Mucosa of descending colon (tissue), 3 donors: ENCODE measurements around the gene NHSL2. TPM values are rescaled to one million over a fixed set of nuclear protein-coding genes. Genes with fewer than 3 reads are reported as not detected.

Experiments
- ATAC-seq: fragments of 200-7000 bp; cut with Tn5 transposase; one replicate; pipeline ENCODE4 v1.9.1; 2020; ENCODE audit warnings: mild to moderate bottlenecking, moderate library complexity
- DNase-seq, 3 donors: peaks; one replicate each; pipeline ENCODE4 v3.0.0-alpha.2; 2020
- H3K36me3 ChIP-seq: fragments of 200-600 bp; one replicate; pipeline ENCODE4 v1.8.0; 2021; ENCODE audit warnings: low read depth, mild to moderate bottlenecking
- H3K4me1 ChIP-seq: fragments of 200-600 bp; one replicate; pipeline ENCODE4 v1.8.0; 2021; ENCODE audit warnings: low read depth, mild to moderate bottlenecking
- H3K4me3 ChIP-seq: fragments of 200-600 bp; one replicate; pipeline ENCODE4 v1.8.0; 2021; ENCODE audit warnings: mild to moderate bottlenecking
- H3K9me3 ChIP-seq: fragments of 200-600 bp; one replicate; pipeline ENCODE4 v1.8.0; 2021; ENCODE audit warnings: mild to moderate bottlenecking
- intact Hi-C, 2 donors: fragments of 100-400 bp; cut with DNase I in 1 of 2; cut with micrococcal nuclease in 1 of 2; formaldehyde crosslinking; loops; one replicate each; pipeline versions ENCODE4 v1.11.0 to v1.11.1; 2022; cut with DNase I, micrococcal nuclease
- total RNA-seq, 3 donors: library from RNA; stranded (reverse); fragmentation: NEBNext Ultra II Directional in 2 of 3; extraction: Animal tissue kit (Norgen Biotek cat#: 25700) in 2 of 3; gene quantifications; one replicate each; pipeline versions ENCODE4 v1.2.1 to v1.2.4, GENCODE V29; 2021 to 2023
- TF ChIP-seq, protein P1 (sequence below): fragments of 200-600 bp; IDR thresholded peaks from one replicate; pipeline ENCODE4 v1.8.0; 2022; ENCODE audit warnings: antibody characterized with exemption, mild to moderate bottlenecking
- donor health status: DM: no; HTN: no; CAD: no; lungs with moderate emphysema.
- donor health status: DM: no; HTN: no; CAD: no.
- donor health status: DM: no; HTN: yes; CAD: no.

The NHSL2 gene
- total RNA-seq, 3 donors from 2014 or later, result 1.2 to 11.8 (median 4.8) TPM

DNA sequence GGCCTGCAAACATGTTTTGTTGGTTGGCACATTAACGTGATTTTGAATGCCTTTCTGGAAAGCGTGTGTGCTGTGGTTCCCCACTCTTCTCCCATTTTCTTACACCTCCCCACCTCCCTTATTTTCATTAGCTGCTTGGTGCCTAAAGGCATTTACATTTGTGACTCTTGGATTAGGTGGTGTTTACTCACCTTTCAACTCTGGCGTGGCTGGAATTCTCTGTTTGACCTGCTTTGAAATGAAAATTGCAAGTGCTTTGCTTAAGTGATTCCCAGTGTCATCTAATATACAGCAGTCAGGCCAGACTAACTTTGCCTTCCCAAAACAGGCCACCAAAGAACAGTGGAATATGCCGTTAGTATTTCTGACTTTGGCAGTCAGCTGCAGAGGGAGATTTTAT is 80.5 kb downstream of the NHSL2 start:
- H3K9me3 ChIP-seq, result no peaks in the 10 kb centered on the region
- intact Hi-C loops, result no loop called here
- no peaks in the 10 kb centered on the region for H3K36me3 ChIP-seq
- TF ChIP-seq, protein P1, sequence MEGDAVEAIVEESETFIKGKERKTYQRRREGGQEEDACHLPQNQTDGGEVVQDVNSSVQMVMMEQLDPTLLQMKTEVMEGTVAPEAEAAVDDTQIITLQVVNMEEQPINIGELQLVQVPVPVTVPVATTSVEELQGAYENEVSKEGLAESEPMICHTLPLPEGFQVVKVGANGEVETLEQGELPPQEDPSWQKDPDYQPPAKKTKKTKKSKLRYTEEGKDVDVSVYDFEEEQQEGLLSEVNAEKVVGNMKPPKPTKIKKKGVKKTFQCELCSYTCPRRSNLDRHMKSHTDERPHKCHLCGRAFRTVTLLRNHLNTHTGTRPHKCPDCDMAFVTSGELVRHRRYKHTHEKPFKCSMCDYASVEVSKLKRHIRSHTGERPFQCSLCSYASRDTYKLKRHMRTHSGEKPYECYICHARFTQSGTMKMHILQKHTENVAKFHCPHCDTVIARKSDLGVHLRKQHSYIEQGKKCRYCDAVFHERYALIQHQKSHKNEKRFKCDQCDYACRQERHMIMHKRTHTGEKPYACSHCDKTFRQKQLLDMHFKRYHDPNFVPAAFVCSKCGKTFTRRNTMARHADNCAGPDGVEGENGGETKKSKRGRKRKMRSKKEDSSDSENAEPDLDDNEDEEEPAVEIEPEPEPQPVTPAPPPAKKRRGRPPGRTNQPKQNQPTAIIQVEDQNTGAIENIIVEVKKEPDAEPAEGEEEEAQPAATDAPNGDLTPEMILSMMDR, result no peak
- no peak overlapping the region for H3K4me3 ChIP-seq
- no peaks in the 10 kb centered on the region for H3K4me1 ChIP-seq
- DNase-seq (no peak), ATAC-seq (no peak)

DNA sequence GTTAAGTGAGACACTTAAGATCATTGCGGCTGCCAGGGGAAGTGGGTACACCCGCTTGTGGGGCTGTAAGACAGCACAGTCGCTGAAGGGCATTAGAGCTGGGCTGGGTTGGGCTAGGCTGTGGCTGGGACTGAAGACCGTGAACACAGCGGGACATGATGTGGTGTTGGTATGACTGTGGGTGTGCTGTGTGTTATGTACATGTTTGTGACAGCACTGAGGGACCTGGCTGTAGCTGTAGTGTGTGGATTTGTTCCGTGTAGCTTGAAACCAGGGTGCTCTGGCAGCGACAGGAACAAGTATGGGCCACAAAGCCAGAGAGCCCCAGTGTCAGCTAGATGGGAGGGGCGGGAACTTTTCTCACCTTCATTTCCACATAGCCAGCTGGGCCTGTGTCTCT is 82.1 kb downstream of the NHSL2 start:
- Histone ChIP-seq H3K4me3 (no peak overlapping the region), H3K9me3 (no peaks in the 10 kb centered on the region), H3K4me1 (no peaks in the 10 kb centered on the region), H3K36me3 (no peaks in the 10 kb centered on the region)
- DNase-seq, result no peak
- ATAC-seq, result peak; percentile 51
- intact Hi-C loops, result no loop called here
- TF ChIP-seq, protein P1, result no peak

DNA sequence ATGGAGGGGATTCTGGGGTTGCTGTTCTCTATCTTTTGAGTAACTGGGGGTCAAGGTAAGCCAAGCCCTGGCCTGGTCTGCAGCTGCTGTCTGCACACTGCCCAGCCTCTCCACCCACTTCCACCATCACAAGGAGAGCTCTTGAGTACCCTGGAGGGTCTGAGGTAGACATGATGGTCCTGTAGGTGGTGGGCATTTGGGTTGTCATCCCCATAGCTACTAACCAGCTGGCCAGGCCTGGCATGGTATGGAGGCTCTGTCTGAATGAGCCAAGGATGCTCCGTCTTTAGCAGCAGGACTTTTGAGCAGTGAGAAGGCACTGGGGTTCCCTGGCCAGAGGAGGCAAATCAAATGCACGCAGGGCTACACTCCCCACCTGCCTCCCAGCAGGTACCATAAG is 82.7 kb downstream of the NHSL2 start:
- no peaks in the 10 kb centered on the region for H3K36me3 ChIP-seq
- ATAC-seq, result no peak
- no peak overlapping the region for H3K4me3 ChIP-seq
- H3K9me3 ChIP-seq, result no peaks in the 10 kb centered on the region
- no peak for DNase-seq
- H3K4me1 ChIP-seq, result no peaks in the 10 kb centered on the region
- intact Hi-C loops, result no loop called here
- TF ChIP-seq, protein P1, result no peak

DNA sequence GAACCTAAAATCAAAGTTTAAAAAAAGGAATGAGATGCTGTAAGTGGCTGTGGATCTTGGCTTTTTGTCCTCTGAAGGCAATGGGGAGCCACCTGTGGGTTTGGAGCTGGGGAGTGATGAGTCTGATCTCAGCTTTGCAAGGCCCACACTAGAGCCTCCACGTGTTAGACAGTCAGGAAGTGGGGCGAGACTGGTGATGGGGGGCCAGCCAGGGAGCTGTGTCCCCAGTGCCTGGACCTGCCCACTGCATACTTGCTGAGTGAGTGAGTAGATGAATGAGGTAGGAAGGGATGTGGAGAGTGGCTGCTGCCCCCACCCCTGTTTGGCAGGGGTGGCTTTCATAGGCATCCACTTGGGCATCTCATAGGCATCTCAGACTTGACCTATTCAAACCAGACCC is 84.0 kb downstream of the NHSL2 start:
- Histone ChIP-seq H3K4me1 (no peaks in the 10 kb centered on the region), H3K9me3 (no peaks in the 10 kb centered on the region), H3K4me3 (no peak overlapping the region), H3K36me3 (no peaks in the 10 kb centered on the region)
- intact Hi-C loops, result no loop called here
- DNase-seq (no peak), ATAC-seq (no peak)
- TF ChIP-seq, protein P1, result no peak

DNA sequence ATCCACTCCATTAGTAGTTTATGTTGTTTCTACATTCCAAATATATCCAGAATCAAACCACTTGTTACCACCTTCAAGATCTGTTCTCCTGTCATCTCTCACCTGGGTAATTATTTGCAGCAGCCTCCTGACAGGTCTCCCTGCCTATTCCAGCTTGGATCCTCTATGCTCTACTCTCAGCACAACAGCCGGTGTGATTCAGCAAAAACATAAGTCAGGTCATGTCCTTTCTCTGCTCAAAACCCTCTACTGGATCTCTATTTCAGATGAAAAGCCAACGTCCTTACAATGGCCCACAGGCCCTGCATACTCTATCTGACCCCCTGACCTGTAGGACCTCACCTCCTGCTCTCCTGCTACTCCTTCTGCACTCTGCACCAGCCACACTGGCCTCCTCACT is 84.5 kb downstream of the NHSL2 start:
- ATAC-seq (no peak), DNase-seq (no peak)
- Histone ChIP-seq H3K9me3 (no peaks in the 10 kb centered on the region), H3K4me1 (no peaks in the 10 kb centered on the region), H3K36me3 (no peaks in the 10 kb centered on the region), H3K4me3 (no peak overlapping the region)
- intact Hi-C loops, result no loop called here
- TF ChIP-seq, protein P1, result no peak

DNA sequence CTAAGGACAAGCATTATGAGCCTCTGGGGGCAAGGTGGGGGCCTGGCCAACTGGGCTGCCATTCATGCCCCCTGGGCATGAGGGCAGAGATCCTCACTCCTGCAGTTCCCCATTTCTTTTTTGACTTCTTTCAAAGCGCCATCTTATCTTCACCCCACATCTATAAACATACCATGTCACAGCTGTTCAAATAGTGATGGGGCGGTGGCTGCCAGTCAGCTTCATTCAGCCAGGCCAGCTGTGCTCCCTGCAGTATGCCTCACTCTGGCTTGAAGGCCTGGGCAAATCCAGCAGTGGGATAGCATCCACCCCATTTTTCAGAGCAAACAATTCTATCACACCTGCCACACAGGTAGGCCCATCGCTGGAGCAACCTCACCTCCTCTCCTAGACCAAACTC is 85.5 kb downstream of the NHSL2 start:
- intact Hi-C loops, result no loop called here
- Histone ChIP-seq H3K9me3 (no peaks in the 10 kb centered on the region), H3K36me3 (no peaks in the 10 kb centered on the region), H3K4me3 (no peak overlapping the region), H3K4me1 (no peaks in the 10 kb centered on the region)
- peak in 1 of 3 donors; percentile 44 for DNase-seq
- TF ChIP-seq, protein P1, result no peak
- peak; percentile 69 for ATAC-seq
